Esophagus (tissue), 2 donors: Measurements from ENCODE around the gene GCK. TPM values are rescaled to one million over a fixed set of nuclear protein-coding genes. Genes with fewer than 3 reads are reported as not detected.

Source experiments
- H3K27ac ChIP-seq, 2 donors: one replicate each; pipeline ENCODE4 v1.5.1; 2013; ENCODE audit warnings: low read depth in 2 of 2, mild to moderate bottlenecking in 2 of 2, inconsistent platforms in 1 of 2, low read length in 1 of 2, moderate library complexity in 1 of 2
- H3K27me3 ChIP-seq, 2 donors: one replicate each; pipeline ENCODE4 v1.6.1; 2013; ENCODE audit warnings: low read length in 2 of 2, control low read depth in 1 of 2, mild to moderate bottlenecking in 1 of 2; ENCODE audit not compliant: insufficient read depth in 2 of 2, control insufficient read depth in 1 of 2
- H3K36me3 ChIP-seq, 2 donors: one replicate each; pipeline ENCODE4 v1.6.1; 2013; ENCODE audit warnings: low read length in 1 of 2; ENCODE audit not compliant: control insufficient read depth in 2 of 2, insufficient read depth in 2 of 2
- H3K4me1 ChIP-seq, 2 donors: one replicate each; pipeline ENCODE4 v1.6.1; 2013; ENCODE audit warnings: low read length in 1 of 2; ENCODE audit not compliant: control insufficient read depth in 2 of 2, insufficient read depth in 2 of 2
- H3K4me3 ChIP-seq, 2 donors: one replicate each; pipeline ENCODE4 v1.5.1; 2013; ENCODE audit warnings: low read length in 2 of 2, mild to moderate bottlenecking in 2 of 2, low read depth in 1 of 2, moderate library complexity in 1 of 2
- H3K9me3 ChIP-seq, 2 donors: one replicate each; pipeline ENCODE4 v1.6.1; 2013; ENCODE audit warnings: mild to moderate bottlenecking in 2 of 2, low read depth in 1 of 2, low read length in 1 of 2, moderate library complexity in 1 of 2; ENCODE audit not compliant: control insufficient read depth in 2 of 2, insufficient read depth in 1 of 2
- WGBS, 2 donors: extraction: QIAGEN DNeasy Blood & Tissue Kit; methylation state at CpG; one replicate each; pipeline ENCODE4 v1.1.7; 2013; 5-methylcytosine and 5-hydroxymethylcytosine counted together
- polyA plus RNA-seq, 2 donors: library from polyadenylated mRNA; stranded (reverse); fragments of 200-250 nt; gene quantifications; one replicate each; pipeline ENCODE4 v1.2.3, GENCODE V29; 2013
- donor health status: healthy with polysubstance abuse.
- donor health status: Bipolar disorder and iron deficiency.

The GCK gene
- polyA plus RNA-seq, 2 donors, result 0.18 to 0.27 TPM

- 91 to 93% methylated on average over 14 of the region's 14 CpGs for WGBS, 2 donors
Observed at GRCh38 chr7:44139311-44140010, 49.8 kb downstream of the GCK start.

GRCh38 chr7:44138698-44139097 is 50.5 kb downstream of the GCK start:
- Histone ChIP-seq H3K4me3 (no peak overlapping the region), H3K27me3 (no peaks in the 10 kb centered on the region), H3K27ac (no peak overlapping the region), H3K4me1 (peaks cover 0 to 3% of the 10 kb centered on the region in 2 donors), H3K9me3 (no peaks in the 10 kb centered on the region), H3K36me3 (no peaks in the 10 kb centered on the region)
- WGBS, 2 donors, result 77 to 84% methylated on average over 8 of the region's 8 CpGs

More at GRCh38 chr7:44139311-44140010, 49.8 kb downstream of the GCK start:
- Histone ChIP-seq H3K4me1 (peaks cover 0 to 3% of the 10 kb centered on the region in 2 donors), H3K4me3 (no peak overlapping the region), H3K36me3 (no peaks in the 10 kb centered on the region), H3K9me3 (no peaks in the 10 kb centered on the region), H3K27ac (no peak overlapping the region), H3K27me3 (no peaks in the 10 kb centered on the region)

- H3K9me3 ChIP-seq, result no peaks in the 10 kb centered on the region
- H3K27me3 ChIP-seq, result no peaks in the 10 kb centered on the region
- H3K4me1 ChIP-seq, result peaks cover 0 to 3% of the 10 kb centered on the region in 2 donors
- 86 to 89% methylated on average over 5 of the region's 5 CpGs for WGBS, 2 donors
- H3K4me3 ChIP-seq, result no peak overlapping the region
- H3K36me3 ChIP-seq, result no peaks in the 10 kb centered on the region
- no peak overlapping the region for H3K27ac ChIP-seq
Observed at GRCh38 chr7:44136731-44137130, 52.5 kb downstream of the GCK start.

GRCh38 chr7:44134943-44135628 is 54.2 kb downstream of the GCK start:
- Histone ChIP-seq H3K27ac (no peak overlapping the region), H3K9me3 (no peaks in the 10 kb centered on the region), H3K4me1 (no peaks in the 10 kb centered on the region), H3K4me3 (no peak overlapping the region), H3K27me3 (no peaks in the 10 kb centered on the region), H3K36me3 (no peaks in the 10 kb centered on the region)
- WGBS, 2 donors, result 77 to 81% methylated on average over 4 of the region's 4 CpGs

- no peak overlapping the region for H3K4me3 ChIP-seq
- H3K36me3 ChIP-seq, result no peaks in the 10 kb centered on the region
Observed at GRCh38 chr7:44133295-44133694, 55.9 kb downstream of the GCK start.

GRCh38 chr7:44132039-44132438 is 57.2 kb downstream of the GCK start:
- Histone ChIP-seq H3K27me3 (no peaks in the 10 kb centered on the region), H3K27ac (no peak overlapping the region), H3K4me1 (no peaks in the 10 kb centered on the region), H3K36me3 (no peaks in the 10 kb centered on the region), H3K4me3 (no peak overlapping the region), H3K9me3 (no peaks in the 10 kb centered on the region)
- 80 to 84% methylated on average over 2 of the region's 2 CpGs for WGBS, 2 donors

More at GRCh38 chr7:44133295-44133694, 55.9 kb downstream of the GCK start:
- no peaks in the 10 kb centered on the region for H3K27me3 ChIP-seq
- no peaks in the 10 kb centered on the region for H3K4me1 ChIP-seq
- 81 to 86% methylated on average over 3 of the region's 3 CpGs for WGBS, 2 donors
- no peaks in the 10 kb centered on the region for H3K9me3 ChIP-seq
- no peak overlapping the region for H3K27ac ChIP-seq

GRCh38 chr7:44131173-44132029 is 57.8 kb downstream of the GCK start:
- Histone ChIP-seq H3K9me3 (no peaks in the 10 kb centered on the region), H3K4me3 (no peak overlapping the region), H3K27me3 (no peaks in the 10 kb centered on the region), H3K27ac (no peak overlapping the region), H3K36me3 (no peaks in the 10 kb centered on the region), H3K4me1 (no peaks in the 10 kb centered on the region)
- WGBS, 2 donors, result 69 to 76% methylated on average over 10 to 12 of the region's 12 CpGs

- H3K4me1 ChIP-seq, result no peaks in the 10 kb centered on the region
- 70 to 71% methylated on average over 6 of the region's 6 CpGs for WGBS, 2 donors
- no peaks in the 10 kb centered on the region for H3K27me3 ChIP-seq
- H3K36me3 ChIP-seq, result no peaks in the 10 kb centered on the region
- H3K4me3 ChIP-seq, result no peak overlapping the region
- H3K9me3 ChIP-seq, result no peaks in the 10 kb centered on the region
- no peak overlapping the region for H3K27ac ChIP-seq
Observed at GRCh38 chr7:44128721-44129582, 60.3 kb downstream of the GCK start.

- Histone ChIP-seq H3K9me3 (no peaks in the 10 kb centered on the region), H3K27ac (no peak overlapping the region)
Observed at GRCh38 chr7:44127161-44127560, 62.1 kb downstream of the GCK start.

More at GRCh38 chr7:44127161-44127560, 62.1 kb downstream of the GCK start:
- Histone ChIP-seq H3K36me3 (no peaks in the 10 kb centered on the region), H3K27me3 (no peaks in the 10 kb centered on the region), H3K4me3 (no peak overlapping the region), H3K4me1 (no peaks in the 10 kb centered on the region)
